Hepatocyte (in vitro differentiated cells): Measurements from ENCODE around the gene KCNIP3. TPM values are rescaled to one million over a fixed set of nuclear protein-coding genes. Genes with fewer than 3 reads are reported as not detected.

Experiments
- DNase-seq: peaks from one replicate; pipeline ENCODE4 v3.0.0-alpha.2; 2016; ENCODE audit warnings: low spot score
- H2AFZ ChIP-seq: fragments of 200-600 bp; sonication (generic); 2 replicates; pipeline ENCODE4 v1.6.0; 2016; ENCODE audit warnings: antibody characterized with exemption, mild to moderate bottlenecking
- H3K27ac ChIP-seq: fragments of 200-600 bp; sonication (generic); 2 replicates; pipeline ENCODE4 v1.5.1; 2016; ENCODE audit warnings: mild to moderate bottlenecking
- H3K27me3 ChIP-seq: fragments of 200-600 bp; sonication (generic); 2 replicates; pipeline ENCODE4 v1.6.1; 2016
- H3K36me3 ChIP-seq: fragments of 200-600 bp; sonication (generic); replicated peaks from 2 replicates; pipeline ENCODE4 v1.5.1; 2016; ENCODE audit warnings: low read depth; ENCODE audit not compliant: insufficient read depth
- H3K4me1 ChIP-seq: fragments of 200-600 bp; sonication (generic); 2 replicates; pipeline ENCODE4 v1.5.1; 2016; ENCODE audit warnings: mild to moderate bottlenecking, moderate library complexity; ENCODE audit not compliant: insufficient read depth
- H3K4me2 ChIP-seq: fragments of 200-600 bp; sonication (generic); 2 replicates; pipeline ENCODE4 v1.6.0; 2016
- H3K4me3 ChIP-seq: fragments of 200-600 bp; sonication (generic); 2 replicates; pipeline ENCODE4 v1.5.1; 2016; ENCODE audit warnings: mild to moderate bottlenecking
- H3K79me2 ChIP-seq: fragments of 200-600 bp; sonication (generic); 2 replicates; pipeline ENCODE4 v1.6.0; 2017; ENCODE audit warnings: mild to moderate bottlenecking
- H3K9me2 ChIP-seq: fragments of 200-600 bp; sonication (generic); replicated peaks from 2 replicates; pipeline ENCODE4 v1.6.0; 2017; ENCODE audit warnings: mild to moderate bottlenecking; ENCODE audit not compliant: insufficient read depth
- H3K9me3 ChIP-seq: fragments of 200-600 bp; sonication (generic); 2 replicates; pipeline ENCODE4 v1.5.1; 2016; ENCODE audit warnings: low read depth, mild to moderate bottlenecking
- H4K20me1 ChIP-seq: fragments of 200-600 bp; sonication (generic); 2 replicates; pipeline ENCODE4 v1.6.0; 2016; ENCODE audit warnings: mild to moderate bottlenecking; ENCODE audit not compliant: insufficient read depth, poor library complexity, severe bottlenecking
- CTCF ChIP-seq: fragments of 200-600 bp; sonication (generic); IDR thresholded peaks from 2 replicates; pipeline ENCODE4 v1.5.1; 2016; ENCODE audit warnings: antibody characterized with exemption, mild to moderate bottlenecking; ENCODE audit not compliant: poor library complexity
- EZH2 ChIP-seq: fragments of 200-600 bp; sonication (generic); IDR thresholded peaks from 2 replicates; pipeline ENCODE4 v1.6.1; 2016; ENCODE audit warnings: antibody characterized with exemption, mild to moderate bottlenecking, borderline replicate concordance
- EZH2phosphoT487 ChIP-seq: fragments of 200-600 bp; sonication (generic); IDR thresholded peaks from one replicate; pipeline ENCODE4 v1.6.1; 2018; ENCODE audit warnings: antibody characterized with exemption, mild to moderate bottlenecking, low read depth, moderate library complexity; ENCODE audit not compliant: unreplicated experiment, severe bottlenecking
- WGBS: methylation state at CpG from one replicate; pipeline ENCODE4 v1.1.6; 2016; ENCODE audit warnings: low lambda C conversion rate; ENCODE audit errors: missing lambda C conversion rate; 5-methylcytosine and 5-hydroxymethylcytosine counted together
- polyA plus RNA-seq: library from polyadenylated mRNA; unstranded; fragments of >200 nt; fragmentation: Nextera tagmentation; extraction: Ambion mirVana; gene quantifications from 2 replicates; pipeline ENCODE4 v1.2.1, GENCODE V29; 2016
- total RNA-seq: library from RNA; depleted of rRNA; stranded (reverse); fragments of >200 nt; gene quantifications from 2 replicates; pipeline ENCODE4 v1.2.3, GENCODE V29; 2014

The KCNIP3 gene
- total and polyA plus RNA-seq, 2 experiments from 2014 or later: 6.1 to 6.5 TPM

- no peak overlapping the region for H2AFZ ChIP-seq
- no peaks in the 10 kb centered on the region for H3K9me2 ChIP-seq
- no peak overlapping the region for H3K27ac ChIP-seq
- no peaks in the 10 kb centered on the region for H3K36me3 ChIP-seq
- H3K27me3 ChIP-seq: no peaks in the 10 kb centered on the region
- no peaks in the 10 kb centered on the region for H3K4me1 ChIP-seq
- DNase-seq: no peak
- no peak overlapping the region for H3K4me3 ChIP-seq
- TF ChIP-seq EZH2: no peak
- no peak for TF ChIP-seq EZH2phosphoT487
- no peak for TF ChIP-seq CTCF
- H3K79me2 ChIP-seq: no peaks in the 10 kb centered on the region
- WGBS: 89% methylated on average over 24 of the region's 24 CpGs
- no peaks in the 10 kb centered on the region for H4K20me1 ChIP-seq
- no peak overlapping the region for H3K4me2 ChIP-seq
- H3K9me3 ChIP-seq: no peaks in the 10 kb centered on the region
Measured at GRCh38 chr2:95312543-95313201, 15.5 kb downstream of the KCNIP3 start.

GRCh38 chr2:95313296-95314131, 16.4 kb downstream of the KCNIP3 start:
- Histone ChIP-seq H3K27me3 (no peaks in the 10 kb centered on the region), H3K4me2 (no peak overlapping the region), H3K36me3 (no peaks in the 10 kb centered on the region), H3K4me1 (no peaks in the 10 kb centered on the region), H3K4me3 (no peak overlapping the region), H3K79me2 (no peaks in the 10 kb centered on the region), H3K9me3 (no peaks in the 10 kb centered on the region), H2AFZ (no peak overlapping the region), H3K9me2 (no peaks in the 10 kb centered on the region), H4K20me1 (no peaks in the 10 kb centered on the region), H3K27ac (no peak overlapping the region)
- 88% methylated on average over 16 of the region's 16 CpGs for WGBS
- TF ChIP-seq EZH2: no peak
- TF ChIP-seq CTCF: no peak
- TF ChIP-seq EZH2phosphoT487: no peak
- DNase-seq: no peak

- no peak for DNase-seq
- Histone ChIP-seq H3K36me3 (no peaks in the 10 kb centered on the region), H3K9me3 (no peaks in the 10 kb centered on the region), H3K9me2 (no peaks in the 10 kb centered on the region), H3K4me2 (no peak overlapping the region), H2AFZ (no peak overlapping the region), H3K79me2 (no peaks in the 10 kb centered on the region), H3K27ac (no peak overlapping the region), H4K20me1 (no peaks in the 10 kb centered on the region), H3K4me1 (no peaks in the 10 kb centered on the region), H3K27me3 (no peaks in the 10 kb centered on the region), H3K4me3 (no peak overlapping the region)
- 83% methylated on average over 11 of the region's 11 CpGs for WGBS
- TF ChIP-seq EZH2phosphoT487 (no peak), CTCF (no peak), EZH2 (no peak)
Measured at GRCh38 chr2:95314598-95314963, 17.4 kb downstream of the KCNIP3 start.
